Measurements from ENCODE around the gene THAP5.

THAP5 gene

GRCh38 chr7:108529341-108529740, 40.2 kb downstream of the THAP5 start:
- DNase-seq, result no peak

- DNase-seq, result no peak
These were observed 41.3 kb downstream of the THAP5 start for GRCh38 chr7:108528183-108528712.

- DNase-seq, result no peak
These were observed 42.8 kb downstream of the THAP5 start for GRCh38 chr7:108526768-108527017.

- peak; percentile 100 for DNase-seq
These were observed 43.3 kb downstream of the THAP5 start, which contains the start of gene PNPLA8 for GRCh38 chr7:108525985-108526767. Gene PNPLA8 (minus strand): TSS chr7:108526135. CDS start chr7:108515491, 10,644 bp downstream.

- DNase-seq, result peak; percentile 84
These were observed 44.0 kb downstream of the THAP5 start for GRCh38 chr7:108525327-108525984.

GRCh38 chr7:108522780-108523179, 46.7 kb downstream of the THAP5 start:
- DNase-seq, result no peak

- no peak for DNase-seq
These were observed 51.6 kb downstream of the THAP5 start for GRCh38 chr7:108517951-108518350.

- no peak for DNase-seq
These were observed 53.9 kb downstream of the THAP5 start for GRCh38 chr7:108515630-108516029.

- DNase-seq, result no peak
These were observed 54.5 kb downstream of the THAP5 start for GRCh38 chr7:108515013-108515412.
